H1 (cell line): Measurements from ENCODE around the gene ZNF429. TPM values are rescaled to one million over a fixed set of nuclear protein-coding genes. Genes with fewer than 3 reads are reported as not detected.

Experiments
- CHD2 ChIP-seq: IDR thresholded peaks from 2 replicates; pipeline ENCODE4 v1.6.1; 2012; ENCODE audit warnings: low read length, improper control_type of control experiment
- GABPA ChIP-seq: IDR thresholded peaks from 2 replicates; pipeline ENCODE4 v1.6.1; 2011; ENCODE audit warnings: mild to moderate bottlenecking, low read length, moderate library complexity, borderline replicate concordance; ENCODE audit not compliant: insufficient read depth
- HDAC6 ChIP-seq: IDR thresholded peaks from one replicate; pipeline ENCODE4 v1.7.1; 2012; ENCODE audit warnings: low read depth, mild to moderate bottlenecking, inconsistent platforms, low read length, moderate library complexity
- KDM1A ChIP-seq: fragments of 200-600, 300-600 bp; sonication (generic); IDR thresholded peaks from 2 replicates; pipeline ENCODE4 v1.7.1; 2016; ENCODE audit warnings: mild to moderate bottlenecking, low read length, borderline replicate concordance
- PHF8 ChIP-seq: fragments of 200-600 bp; sonication (generic); conservative IDR thresholded peaks from 2 replicates; pipeline ENCODE4 v1.7.1; 2012; ENCODE audit warnings: low read depth, mild to moderate bottlenecking, inconsistent platforms, low read length, moderate library complexity
- TBP ChIP-seq: IDR thresholded peaks from 2 replicates; pipeline ENCODE4 v1.6.1; 2011; ENCODE audit warnings: low read depth, low read length, improper control_type of control experiment
- polyA plus RNA-seq, 7 experiments: library from polyadenylated mRNA; depleted of rRNA in 3 of 7; stranded (reverse) in 5 of 7; unstranded in 2 of 7; fragments of >200 nt in 5 of 7; fragments of 200-250 nt in 2 of 7; gene quantifications; 1 replicate in 5 of 7; 2 replicates in 1 of 7; 4 replicates in 1 of 7; pipeline versions ENCODE4 v1.2.1 to v1.2.3, GENCODE V29; 2011 to 2013; ENCODE audit warnings: missing spikeins in 2 of 7, mixed read lengths in 2 of 7
- total RNA-seq: library from RNA; stranded (reverse); fragmentation: NEBNext Ultra II Directional; extraction: Animal tissue kit (Norgen Biotek cat#: 25700); gene quantifications from 2 replicates; pipeline ENCODE4 v1.2.1, GENCODE V29; 2021

The ZNF429 gene
- total and polyA plus RNA-seq, 2 of the 8 experiments (the other 6 are each of a cell fraction or from before 2014, with no cell fraction given), result 10.9 to 15.0 TPM

GRCh38 chr19:21581646-21582240, 76.3 kb downstream of the ZNF429 start (continued):
- no peak for TF ChIP-seq HDAC6
- no peak for TF ChIP-seq KDM1A
- no peak for TF ChIP-seq PHF8
- no peak for TF ChIP-seq GABPA
- TF ChIP-seq CHD2, result no peak
- TF ChIP-seq TBP, result no peak
